GM18861 (cell line): ENCODE results near the gene TEX52.

Experiments
- ATAC-seq: cut with Tn5 transposase; IDR thresholded peaks from one replicate; pipeline ENCODE4 v1.9.1; 2021; ENCODE audit not compliant: unreplicated experiment

Gene TEX52

DNA sequence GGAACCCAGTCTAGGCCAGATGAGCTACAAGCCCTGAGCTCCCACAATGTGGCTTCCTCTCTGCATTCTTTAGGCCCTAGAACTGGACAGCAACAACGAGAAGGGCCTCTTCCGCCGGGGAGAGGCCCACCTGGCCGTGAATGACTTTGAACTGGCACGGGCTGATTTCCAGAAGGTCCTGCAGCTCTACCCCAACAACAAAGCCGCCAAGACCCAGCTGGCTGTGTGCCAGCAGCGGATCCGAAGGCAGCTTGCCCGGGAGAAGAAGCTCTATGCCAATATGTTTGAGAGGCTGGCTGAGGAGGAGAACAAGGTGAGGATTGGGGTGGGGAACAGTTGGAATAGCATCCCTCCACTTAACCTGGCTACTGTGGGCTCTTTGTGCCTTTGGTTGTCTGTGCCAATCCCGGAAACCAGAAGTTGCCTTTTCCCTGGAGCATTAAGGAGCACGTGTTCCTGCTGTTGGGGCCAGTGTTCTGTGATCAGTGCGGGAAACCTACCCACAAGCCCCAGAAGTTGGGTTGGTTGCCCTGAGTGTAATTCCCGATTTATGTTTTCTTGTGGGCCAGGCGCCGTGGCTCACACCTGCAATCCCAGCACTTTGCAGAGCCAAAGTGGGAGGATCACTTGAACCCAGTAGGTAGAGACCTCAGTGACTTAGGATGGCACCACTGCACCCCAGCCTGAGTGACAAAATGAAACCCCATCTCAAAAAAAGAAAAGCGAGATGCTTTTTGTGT is 55.6 kb downstream of the TEX52 start:
- no peak for ATAC-seq

DNA sequence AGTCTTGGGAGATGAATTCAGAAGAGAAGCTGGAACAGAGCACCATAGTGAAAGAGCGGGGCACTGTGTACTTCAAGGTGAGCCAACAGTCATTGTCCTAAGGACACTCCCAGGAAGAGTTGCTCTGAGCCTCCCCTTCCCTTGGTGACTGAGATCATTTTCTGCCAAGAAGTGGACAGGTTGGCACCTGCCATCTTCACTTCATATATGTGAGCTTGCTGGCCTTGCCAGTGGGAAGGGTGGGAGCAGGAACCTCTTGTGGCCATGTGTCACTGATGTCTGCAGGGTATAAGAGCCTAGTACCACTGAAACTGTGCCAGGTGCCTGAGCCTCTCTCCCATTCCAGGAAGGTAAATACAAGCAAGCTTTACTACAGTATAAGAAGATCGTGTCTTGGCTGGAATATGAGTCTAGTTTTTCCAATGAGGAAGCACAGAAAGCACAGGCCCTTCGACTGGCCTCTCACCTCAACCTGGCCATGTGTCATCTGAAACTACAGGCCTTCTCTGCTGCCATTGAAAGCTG is 56.7 kb downstream of the TEX52 start:
- no peak for ATAC-seq
